Activated CD4-positive, alpha-beta T cell treated with anti-CD3 and anti-CD28 coated beads for 48 hours (primary cell): Measurements from ENCODE around the gene SPIRE1.
"Not testable (repeated sequence)": the region's sequence is repeated elsewhere in the genome, so short reads cannot be mapped to it uniquely, and the experiment has no call there.

Experiments
- DNase-seq: peaks from one replicate; pipeline ENCODE4 v3.0.0-alpha.2; 2020

Gene SPIRE1

DNA sequence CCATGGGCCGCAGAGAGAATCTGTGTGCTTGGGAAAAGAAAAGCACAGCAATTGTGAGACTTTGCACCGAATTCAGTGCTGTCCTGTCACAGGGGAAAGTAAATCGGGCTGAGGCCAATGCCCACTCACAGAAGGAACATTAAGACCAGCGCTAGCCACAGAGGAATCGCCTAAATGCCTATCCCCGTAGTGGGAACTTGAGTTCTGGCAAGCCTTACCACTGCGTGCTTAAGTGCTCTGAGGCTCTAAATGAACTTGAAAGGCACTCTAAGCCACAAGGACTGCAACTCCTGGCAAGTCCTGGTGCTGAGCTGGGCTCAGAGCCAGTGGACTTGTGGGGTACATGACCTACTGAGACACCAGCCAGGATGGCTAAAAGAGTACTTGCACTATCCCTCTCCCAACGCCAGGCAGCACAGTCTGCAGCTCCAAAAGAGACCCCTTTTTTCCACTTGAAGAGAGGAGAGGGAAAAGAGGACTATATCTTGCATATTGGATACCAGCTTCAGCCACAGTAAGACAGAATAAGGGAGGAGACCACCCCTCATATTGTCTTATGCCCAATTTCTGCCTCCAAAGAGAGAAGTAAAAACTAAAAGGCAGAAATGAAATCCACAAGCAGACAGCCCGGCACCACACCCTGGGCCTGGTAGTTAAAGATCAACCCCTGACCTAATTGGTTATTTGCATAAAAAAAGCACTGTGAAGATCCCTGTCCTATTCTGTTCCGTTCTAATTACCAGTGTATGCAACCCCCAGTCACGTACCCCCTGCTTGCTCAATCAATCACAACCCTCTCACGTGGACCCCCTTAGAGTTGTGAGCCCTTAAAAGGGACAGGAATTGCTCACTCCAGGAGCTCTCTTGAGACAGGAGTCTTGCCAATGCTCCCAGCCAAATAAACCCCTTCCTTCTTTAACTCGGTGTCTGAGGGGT lies 105.7 kb downstream of the SPIRE1 start:
- not testable (repeated sequence) for DNase-seq

DNA sequence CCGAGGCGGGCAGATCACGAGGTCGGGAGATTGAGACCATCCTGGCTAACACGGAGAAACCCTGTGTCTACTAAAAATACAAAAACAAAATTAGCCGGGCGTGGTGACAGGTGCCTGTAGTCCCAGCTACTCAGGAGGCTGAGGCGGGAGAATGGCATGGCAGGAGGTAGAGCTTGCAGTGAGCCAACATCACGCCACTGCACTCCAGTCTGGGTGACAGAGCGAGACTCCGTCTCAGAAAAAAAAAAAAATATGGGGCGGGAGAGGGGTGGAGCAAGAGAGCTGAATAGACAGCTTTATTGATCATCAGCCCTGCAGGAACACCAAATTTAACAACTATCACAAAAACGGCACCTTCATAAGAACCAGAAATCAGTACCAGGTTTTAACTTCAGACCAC lies 106.4 kb downstream of the SPIRE1 start:
- not testable (repeated sequence) for DNase-seq

DNA sequence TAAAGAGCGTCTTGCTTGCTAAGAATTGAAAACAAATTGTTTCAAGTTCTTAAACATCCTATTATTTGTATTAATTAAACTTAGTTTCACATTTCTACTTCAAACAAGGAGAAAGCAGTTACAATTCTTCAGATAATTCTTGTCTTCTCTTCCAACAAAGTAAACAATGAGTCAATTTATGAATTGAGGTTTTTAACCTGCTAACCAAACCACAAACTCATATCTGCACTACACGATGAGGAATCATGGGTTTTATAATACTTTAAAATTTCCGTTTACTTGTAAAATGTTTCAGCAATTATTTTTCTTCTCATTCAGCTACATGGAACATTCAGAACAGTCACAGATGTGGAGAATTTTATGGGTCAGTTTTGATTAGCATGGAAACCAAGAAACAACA lies 114.2 kb downstream of the SPIRE1 start:
- DNase-seq: no peak

DNA sequence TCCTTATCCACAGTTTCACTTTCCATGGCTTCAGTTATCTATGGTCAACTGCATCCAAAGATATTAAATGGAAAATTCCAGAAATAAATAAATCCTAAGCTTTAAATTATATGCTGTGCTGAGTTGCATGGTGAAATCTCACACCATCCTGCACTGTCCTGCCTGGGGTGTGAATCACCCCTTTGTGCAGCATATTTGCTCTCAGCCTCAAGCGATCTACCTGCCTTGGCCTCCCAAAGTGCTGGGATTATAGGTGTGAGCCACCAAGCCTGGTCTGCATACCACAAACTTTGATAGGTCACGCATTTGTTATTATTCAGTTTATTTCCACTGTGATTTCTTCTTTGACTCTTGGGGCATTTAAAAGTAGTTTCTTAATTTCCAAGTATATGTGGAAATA lies 117.2 kb downstream of the SPIRE1 start:
- no peak for DNase-seq

DNA sequence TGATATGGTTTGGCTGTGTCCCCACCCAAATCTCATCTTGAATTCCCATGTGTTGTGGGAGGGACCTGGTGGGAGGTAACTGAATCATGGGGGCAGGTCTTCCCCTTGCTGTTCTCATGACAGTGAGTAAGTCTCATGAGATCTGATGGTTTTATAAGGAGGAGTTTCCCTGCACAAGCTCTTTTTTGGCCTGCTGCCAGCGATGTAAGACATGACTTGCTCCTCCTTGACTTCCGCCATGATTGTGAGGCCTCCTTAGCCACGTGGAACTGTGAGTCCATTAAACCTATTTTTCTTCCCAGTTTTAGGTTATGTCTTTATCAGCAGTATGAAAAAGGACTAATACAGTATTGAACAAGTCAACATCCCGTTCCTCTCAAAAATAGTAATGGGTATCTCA lies 118.7 kb downstream of the SPIRE1 start:
- DNase-seq: peak; percentile 5

DNA sequence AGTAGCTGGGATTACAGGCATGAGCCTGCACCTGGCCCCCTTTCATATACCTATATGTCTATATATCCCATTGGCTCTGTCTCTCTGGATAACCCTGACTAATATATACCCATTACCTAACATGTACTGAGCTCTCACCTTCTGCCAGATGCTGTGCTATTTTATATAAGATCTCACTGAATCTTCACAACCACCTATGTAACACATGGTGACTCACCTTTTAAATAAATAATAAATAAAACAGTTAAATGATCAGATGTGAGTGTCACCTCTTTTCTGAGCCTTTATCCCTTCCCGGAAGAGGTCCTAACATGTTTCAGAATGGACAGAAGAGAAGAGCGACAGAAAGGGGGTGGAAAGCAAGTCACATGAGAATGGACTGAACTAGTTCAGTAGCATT lies 123.1 kb downstream of the SPIRE1 start:
- DNase-seq: no peak

DNA sequence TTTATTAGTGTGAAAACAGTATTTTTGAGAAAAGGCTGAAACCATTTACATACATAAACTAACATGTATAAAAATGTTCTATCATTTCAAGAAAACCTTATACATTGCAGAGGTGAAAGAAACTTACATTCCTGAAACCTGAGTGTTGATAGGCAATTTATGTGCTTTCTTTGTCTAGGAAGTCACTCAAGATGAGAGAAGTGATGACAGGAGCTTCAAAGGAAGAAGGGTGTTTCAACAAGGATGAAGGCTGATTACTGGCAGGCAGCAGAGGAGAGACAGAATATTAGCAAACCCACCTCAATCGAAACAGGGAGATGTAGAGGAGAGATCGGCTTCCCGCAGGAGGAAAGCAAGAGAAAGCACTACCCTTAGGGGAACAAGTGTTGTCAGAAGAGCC lies 125.2 kb downstream of the SPIRE1 start:
- DNase-seq: no peak

DNA sequence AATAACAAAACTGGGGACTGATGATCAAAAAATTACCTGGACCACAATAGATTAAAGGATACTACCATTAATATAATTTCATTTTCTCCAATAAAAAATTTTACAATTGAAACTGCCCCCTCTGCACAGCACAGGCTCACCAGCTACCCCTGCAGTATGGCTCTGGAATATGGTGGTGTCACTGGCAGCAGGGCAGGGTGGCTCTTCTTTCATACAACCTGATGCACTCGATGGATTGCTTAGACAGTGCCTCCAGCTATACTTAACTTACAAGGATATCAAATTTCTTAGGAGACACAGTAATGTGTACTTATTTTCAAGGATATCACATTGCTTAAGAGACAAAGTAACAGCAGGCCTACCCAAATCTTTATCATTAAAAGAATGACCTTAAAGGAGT lies 126.2 kb downstream of the SPIRE1 start:
- DNase-seq: no peak

DNA sequence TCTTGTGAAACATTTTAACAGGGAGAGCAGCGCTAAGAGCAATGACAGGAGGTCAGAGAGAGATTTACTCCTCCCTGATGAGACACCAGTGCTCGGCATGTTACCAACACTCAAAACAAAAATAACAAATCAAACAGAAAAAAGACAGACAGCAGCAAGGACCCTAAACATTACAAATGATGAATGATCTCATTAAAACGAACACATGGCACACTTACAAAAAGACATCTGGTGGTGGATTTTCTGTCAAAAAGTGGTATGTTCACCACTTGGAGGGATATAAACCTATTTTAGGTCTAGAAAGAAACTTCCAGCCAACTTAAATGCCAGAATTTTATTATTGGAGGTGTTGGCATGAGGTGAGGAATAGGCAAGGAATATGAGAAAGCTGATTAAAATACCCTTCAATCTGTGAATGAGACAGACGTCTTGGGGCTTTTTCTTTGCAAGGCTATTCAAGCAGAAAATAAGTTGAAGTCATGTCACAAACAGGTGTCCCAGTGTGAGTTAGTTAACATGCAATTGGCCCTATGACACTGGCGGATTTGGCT lies 137.4 kb downstream of the SPIRE1 start:
- no peak for DNase-seq

DNA sequence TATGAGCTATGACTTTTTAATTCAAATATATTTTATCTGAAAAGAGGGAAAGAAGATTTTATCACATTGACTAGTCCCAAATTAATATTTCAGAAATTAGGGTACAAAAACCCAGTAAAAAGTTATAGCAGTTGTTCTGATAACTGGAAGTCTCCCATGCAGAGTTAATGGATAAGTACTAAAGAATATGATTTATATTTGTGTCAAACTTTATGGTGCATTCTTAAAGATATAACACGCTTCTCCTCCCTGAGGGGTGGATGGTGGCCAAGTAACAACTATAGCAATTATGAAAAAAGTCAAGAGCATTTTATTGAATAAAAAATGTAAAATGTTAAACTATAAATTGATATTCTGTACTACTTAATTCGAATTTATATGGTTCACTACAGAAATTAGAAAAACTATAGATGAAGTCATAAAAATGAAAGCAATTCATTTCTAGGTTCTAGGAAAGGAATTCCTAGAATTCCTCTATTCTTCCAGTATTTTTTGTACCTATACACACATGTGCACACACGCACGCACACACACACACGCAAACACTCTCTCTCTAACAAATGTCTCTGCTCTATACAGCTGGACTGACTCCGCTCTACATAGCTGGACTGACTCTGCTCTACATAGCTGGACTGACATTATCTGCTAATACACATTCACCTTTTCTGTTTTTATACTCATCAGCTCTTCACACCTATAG lies 138.9 kb downstream of the SPIRE1 start:
- DNase-seq: no peak

DNA sequence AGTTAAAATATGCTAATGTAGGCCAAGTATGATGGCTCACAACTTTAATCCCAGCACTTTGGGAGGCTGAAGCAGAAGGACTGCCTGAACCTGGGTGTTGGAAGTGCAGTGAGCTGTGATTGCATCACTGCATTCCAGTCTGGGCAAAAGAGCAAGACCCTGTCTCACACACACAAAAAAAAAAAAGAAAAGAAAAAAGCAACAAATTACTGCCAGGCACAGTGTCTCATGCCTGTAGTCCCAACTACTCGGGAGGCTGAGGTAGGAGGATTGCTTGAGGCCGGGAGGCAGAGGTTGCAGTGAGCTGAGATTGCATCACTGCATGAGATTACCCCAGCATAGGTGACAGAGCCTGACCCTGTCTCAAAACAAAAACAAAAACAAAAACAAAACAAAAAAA lies 139.6 kb downstream of the SPIRE1 start:
- DNase-seq: no peak

DNA sequence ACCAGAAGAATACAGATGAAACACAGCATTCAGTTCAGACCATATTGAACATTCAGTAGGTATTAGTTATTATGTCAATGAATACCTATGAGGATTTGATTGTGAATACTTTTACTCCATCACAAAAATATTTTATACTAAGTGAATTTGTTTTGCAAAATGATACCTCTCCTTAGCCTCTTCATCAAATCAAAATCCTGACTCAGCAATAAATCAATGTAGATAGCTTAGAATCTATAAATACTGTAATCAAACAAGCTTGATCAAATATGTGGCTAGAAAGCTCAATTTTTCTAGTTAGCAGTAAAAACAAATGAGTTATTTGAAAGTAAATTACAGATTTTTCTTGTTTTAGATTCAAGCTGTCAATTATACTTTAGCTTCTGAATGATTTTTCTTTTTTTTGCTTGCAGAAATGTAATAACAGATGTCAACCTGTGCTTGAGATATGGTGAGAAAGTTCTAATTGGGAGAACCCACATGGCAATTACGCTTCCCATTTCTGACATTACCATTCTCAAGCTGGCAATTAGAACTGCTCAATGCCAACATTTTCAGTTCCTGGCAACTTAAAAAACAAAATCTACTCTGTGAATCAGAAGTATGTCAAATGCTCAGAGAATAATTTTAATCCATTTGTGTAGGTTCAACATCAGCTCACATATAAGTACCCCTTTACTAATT lies 140.6 kb downstream of the SPIRE1 start:
- DNase-seq: no peak

DNA sequence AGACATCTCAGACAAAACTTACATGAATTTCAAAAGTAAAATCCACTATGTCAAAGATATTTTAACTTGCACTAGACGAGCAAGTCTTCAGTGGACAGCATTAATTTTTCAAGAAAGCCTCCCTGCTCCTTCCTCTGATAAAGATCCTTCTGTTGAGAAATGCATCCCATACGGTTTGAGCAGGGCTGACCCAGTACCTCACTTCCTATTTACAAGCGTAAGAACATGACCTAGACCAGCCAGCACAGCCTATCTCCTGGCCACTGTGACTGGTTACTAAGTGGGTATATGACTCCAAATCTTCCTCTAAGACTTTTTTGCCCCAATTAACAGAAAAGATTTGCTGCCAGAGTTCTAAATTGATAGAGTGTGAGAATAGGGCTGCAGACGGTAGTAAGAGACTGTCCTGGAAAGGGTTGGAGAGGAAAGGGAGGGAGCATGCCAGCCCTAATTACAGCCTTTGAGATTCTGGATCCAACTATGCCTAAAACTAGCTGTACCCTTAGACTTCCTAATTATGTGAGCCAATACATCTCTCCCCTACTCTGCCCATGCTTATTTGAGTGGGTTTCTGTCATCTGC lies 141.8 kb downstream of the SPIRE1 start:
- no peak for DNase-seq

DNA sequence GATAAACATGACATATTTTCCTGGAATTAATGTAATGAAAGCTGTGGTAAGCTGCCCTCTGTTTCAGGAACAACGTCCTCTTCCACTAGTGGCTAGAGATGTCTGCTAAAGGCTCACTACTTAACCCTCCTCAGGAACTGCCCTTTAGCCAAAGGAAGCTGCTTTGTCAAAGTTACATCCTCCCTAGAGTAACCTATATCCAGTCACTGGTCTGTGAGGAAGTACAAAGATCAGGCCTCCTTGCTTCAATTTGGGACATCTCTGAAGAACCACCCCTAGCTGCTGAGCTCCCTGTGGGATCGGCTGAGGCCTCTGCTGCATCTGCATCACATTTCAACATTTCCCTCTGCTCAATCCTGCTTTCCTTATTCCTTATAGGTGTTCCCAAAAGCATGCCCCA lies 142.4 kb downstream of the SPIRE1 start:
- no peak for DNase-seq

DNA sequence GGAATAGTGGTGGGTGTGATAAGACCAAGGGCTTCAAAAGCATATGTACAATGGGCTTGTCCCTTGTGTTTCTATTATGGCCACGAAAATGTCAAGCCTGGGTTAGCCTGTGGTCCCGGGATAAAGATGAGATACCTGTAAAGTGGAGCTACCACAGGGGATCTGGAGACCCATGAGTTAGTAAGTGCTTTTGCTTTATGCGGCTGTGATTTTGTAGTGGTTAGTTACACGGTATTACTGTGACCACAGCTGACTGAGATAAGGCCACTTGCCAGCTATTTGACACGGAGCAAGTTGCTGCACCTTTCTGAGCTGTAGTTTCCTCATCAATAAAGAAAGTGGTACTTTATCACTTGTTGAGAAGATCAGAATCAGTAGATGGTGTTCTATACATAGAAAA lies 150.9 kb downstream of the SPIRE1 start:
- DNase-seq: no peak

DNA sequence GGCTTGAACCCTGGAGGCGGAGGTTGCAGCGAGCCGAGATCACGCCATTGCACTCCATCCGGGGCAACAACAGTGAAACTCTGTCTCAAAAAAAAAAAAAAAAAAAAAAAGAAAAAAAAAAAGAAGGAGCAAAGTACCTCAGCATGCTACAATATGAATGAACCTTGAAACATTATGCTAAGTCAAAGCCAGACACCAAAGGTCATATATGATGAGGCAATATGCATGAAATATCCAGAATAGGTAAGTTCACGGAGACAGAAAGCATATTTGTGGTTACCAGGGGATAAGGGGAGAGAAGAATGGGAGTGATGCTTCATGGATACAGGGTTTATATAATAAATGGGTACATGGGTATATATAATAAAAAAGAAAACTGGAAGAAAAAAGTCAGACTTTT lies 156.9 kb downstream of the SPIRE1 start:
- DNase-seq: no peak

DNA sequence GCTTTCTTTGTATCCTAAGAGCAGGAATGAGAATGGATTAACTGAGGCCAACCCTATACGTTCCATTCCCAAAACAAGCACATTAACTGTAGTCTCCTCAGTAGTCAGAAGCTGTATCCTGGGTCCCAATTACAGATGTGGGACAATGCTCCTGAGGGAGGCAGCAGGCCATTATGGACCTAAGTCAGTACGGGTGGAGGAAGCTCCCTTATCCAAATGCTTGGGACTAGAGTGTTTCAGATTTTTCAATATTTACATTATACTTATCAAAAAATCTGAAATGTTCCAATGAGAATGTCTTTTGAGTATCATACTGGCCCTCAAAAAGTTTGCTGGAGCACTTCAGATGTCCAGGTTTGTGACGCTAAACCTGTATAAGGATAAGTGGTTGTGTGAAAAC lies 160.1 kb downstream of the SPIRE1 start:
- DNase-seq: no peak

DNA sequence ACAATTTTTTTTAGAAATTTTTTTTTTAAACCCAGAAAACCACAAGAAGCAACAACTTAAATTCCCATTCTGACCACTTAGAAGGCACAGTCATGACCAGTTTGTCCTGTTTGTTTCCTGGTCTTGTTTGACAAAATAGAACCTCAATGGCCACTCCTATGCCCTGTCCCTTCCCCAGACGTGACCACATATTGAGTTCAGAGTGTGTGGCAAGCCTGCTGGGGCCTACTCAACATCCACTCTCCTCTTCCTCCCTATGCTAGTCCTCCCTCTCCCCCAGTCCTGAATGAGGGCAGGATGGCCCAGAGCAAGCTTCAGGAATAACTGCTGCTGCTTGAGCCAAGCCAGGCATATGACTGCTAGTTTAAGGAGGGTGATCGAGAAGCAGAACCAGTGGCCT lies 160.6 kb downstream of the SPIRE1 start:
- DNase-seq: no peak

DNA sequence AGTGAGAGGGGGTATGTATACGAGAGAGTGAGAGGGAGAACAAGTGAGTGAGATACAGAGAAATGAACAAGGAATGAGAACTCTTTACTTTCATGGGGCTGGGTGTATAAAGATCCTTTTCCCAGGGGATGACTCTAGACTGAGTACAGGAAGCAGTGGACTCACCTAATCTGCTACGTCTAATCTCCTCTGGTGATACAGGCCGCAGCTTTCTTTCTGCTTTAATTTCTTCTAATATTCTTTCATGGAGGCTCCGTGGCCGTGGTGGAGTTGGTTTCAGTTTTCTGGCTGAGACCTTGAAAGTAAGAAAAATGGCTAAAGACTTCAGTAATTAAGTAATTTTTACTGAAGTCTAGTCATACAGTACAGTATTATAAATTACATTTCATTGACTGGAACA lies 165.0 kb downstream of the SPIRE1 start:
- no peak for DNase-seq

DNA sequence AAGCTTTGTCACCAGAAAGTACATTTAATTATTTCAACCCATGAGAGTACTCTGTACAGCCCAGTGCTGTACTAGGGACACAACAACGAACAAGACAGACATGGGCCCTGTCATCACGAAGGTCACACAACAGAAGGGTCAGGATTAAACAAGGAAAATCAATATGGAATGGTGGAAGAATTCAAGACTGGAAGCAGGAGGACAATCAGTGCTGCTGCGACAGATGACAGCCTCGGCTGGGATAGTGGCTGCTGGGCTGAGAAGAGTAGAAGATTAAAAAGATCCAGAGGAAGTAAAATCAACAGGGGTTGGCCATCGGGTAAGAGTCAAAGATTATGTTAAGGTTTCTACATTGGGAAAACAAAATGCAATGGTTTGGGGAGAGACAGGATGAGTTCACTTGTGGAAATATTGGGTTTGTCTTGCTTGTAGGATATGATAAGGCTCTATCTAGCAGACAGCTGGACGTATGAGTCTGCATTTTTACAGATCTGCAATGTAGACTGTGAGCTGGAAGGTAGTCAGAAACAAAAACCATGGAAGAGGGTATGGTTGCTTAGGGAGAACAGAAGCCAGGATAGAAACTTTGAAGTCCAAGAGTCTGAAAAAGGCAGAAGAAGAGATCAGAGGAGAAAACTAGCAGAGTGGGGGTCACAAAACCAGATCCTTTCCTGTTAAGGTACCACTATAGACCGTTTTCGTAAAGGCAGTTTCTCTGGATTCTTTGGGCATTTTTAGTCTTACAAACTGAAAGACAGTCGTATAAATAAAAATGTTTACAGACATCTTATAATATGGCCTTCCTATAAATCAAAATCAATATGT lies 166.1 kb downstream of the SPIRE1 start:
- no peak for DNase-seq

DNA sequence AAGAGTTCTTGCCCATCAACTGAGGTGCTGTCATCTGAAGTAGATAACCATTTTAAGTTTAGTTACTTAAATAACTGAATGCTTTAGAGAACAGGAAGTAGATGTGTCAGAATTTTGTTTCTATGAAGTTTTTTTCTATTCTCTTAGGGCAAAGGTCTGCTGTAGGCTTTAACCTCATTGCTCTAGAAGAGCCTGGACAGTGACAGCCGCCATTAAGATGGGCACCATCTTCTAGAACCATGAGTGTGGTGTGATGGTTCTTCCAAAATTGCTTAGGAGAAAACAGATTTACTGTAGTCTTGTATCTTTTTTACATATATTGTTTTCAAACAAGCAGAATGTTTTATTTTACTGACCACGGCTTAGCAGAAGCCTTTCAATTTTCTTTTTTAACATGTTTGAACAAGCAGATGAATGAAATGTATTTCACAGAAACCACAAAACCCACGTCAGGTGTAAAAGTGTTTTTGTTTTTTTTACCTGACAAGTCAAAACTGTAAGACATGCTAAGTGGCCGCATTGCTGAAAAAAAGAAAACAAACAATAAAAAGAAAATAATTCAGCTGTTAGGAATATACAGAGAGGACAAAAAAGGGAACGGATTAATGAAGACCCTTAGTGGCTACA lies 172.3 kb downstream of the SPIRE1 start:
- no peak for DNase-seq

DNA sequence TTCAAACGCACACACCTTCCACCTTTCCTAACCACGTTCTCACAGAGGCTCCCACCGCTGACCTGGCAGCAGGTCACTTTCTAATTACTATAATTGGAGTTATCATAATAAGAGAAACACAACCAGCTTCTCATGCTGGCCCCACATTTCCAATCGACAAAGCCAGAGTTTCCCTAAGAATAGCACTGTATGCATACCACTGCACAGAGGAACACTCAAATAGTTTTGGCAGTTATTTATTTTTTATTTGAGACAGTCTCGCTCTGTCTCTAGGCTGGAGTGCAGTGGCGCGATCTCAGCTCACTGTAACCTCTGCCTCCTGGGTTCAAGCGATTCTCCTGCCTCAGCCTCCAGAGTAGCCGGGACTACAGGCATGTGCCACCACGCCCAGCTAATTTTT lies 176.0 kb downstream of the SPIRE1 start:
- not testable (repeated sequence) for DNase-seq
